Measurements from ENCODE around the gene XPA.
"Not testable (repeated sequence)": the region's sequence is repeated elsewhere in the genome, so short reads cannot be mapped to it uniquely, and the experiment has no call there.

The XPA gene

GRCh38 chr9:97706246-97706645 is 9.1 kb upstream of the XPA start:
- no peak for DNase-seq
- Mint-ChIP-seq H3K36me3 (ENCODE audit: low read depth) (no peaks in the 10 kb centered on the region), H3K27ac (no peak overlapping the region), H3K9me3 (no peaks in the 10 kb centered on the region), H3K27me3 (ENCODE audit: low read depth, poor library complexity) (peaks cover 33% of the 10 kb centered on the region), H3K4me1 (peaks cover 4% of the 10 kb centered on the region), H3K4me3 (no peak overlapping the region)
- no peak for TF ChIP-seq CTCF (IDR thresholded peaks at IDR 0.05)

- H3K36me3 Mint-ChIP-seq (ENCODE audit: low read depth) = no peaks in the 10 kb centered on the region
- H3K9me3 Mint-ChIP-seq = no peaks in the 10 kb centered on the region
- peaks cover 32% of the 10 kb centered on the region for H3K27me3 Mint-ChIP-seq (ENCODE audit: low read depth, poor library complexity)
- no peak overlapping the region for H3K4me3 Mint-ChIP-seq
- no peaks in the 10 kb centered on the region for H3K4me1 Mint-ChIP-seq
- no peak for TF ChIP-seq CTCF (IDR thresholded peaks at IDR 0.05)
- DNase-seq = no peak
- no peak overlapping the region for H3K27ac Mint-ChIP-seq
Measured at GRCh38 chr9:97705354-97705950, 8.3 kb upstream of the XPA start.

- Mint-ChIP-seq H3K9me3 (no peaks in the 10 kb centered on the region), H3K27ac (no peak overlapping the region), H3K27me3 (ENCODE audit: low read depth, poor library complexity) (peaks cover 35% of the 10 kb centered on the region), H3K36me3 (ENCODE audit: low read depth) (no peaks in the 10 kb centered on the region), H3K4me3 (no peak overlapping the region), H3K4me1 (no peaks in the 10 kb centered on the region)
- DNase-seq = no peak
- TF ChIP-seq CTCF (IDR thresholded peaks at IDR 0.05) = no peak
Measured at GRCh38 chr9:97704851-97705250, 7.7 kb upstream of the XPA start.

- no peaks in the 10 kb centered on the region for H3K9me3 Mint-ChIP-seq
- H3K27ac Mint-ChIP-seq = no peak overlapping the region
- no peak overlapping the region for H3K4me3 Mint-ChIP-seq
- no peaks in the 10 kb centered on the region for H3K4me1 Mint-ChIP-seq
- no peaks in the 10 kb centered on the region for H3K36me3 Mint-ChIP-seq (ENCODE audit: low read depth)
- no peak for DNase-seq
- peaks cover 41% of the 10 kb centered on the region for H3K27me3 Mint-ChIP-seq (ENCODE audit: low read depth, poor library complexity)
- TF ChIP-seq CTCF (IDR thresholded peaks at IDR 0.05) = no peak
Measured at GRCh38 chr9:97704345-97704677, 7.2 kb upstream of the XPA start.

GRCh38 chr9:97703437-97704344 is 6.6 kb upstream of the XPA start:
- TF ChIP-seq CTCF (IDR thresholded peaks at IDR 0.05) = no peak
- peaks cover 46% of the 10 kb centered on the region for H3K27me3 Mint-ChIP-seq (ENCODE audit: low read depth, poor library complexity)
- H3K9me3 Mint-ChIP-seq = no peaks in the 10 kb centered on the region
- H3K4me1 Mint-ChIP-seq = no peaks in the 10 kb centered on the region
- no peak overlapping the region for H3K4me3 Mint-ChIP-seq
- DNase-seq = no peak
- H3K27ac Mint-ChIP-seq = no peak overlapping the region
- H3K36me3 Mint-ChIP-seq (ENCODE audit: low read depth) = no peaks in the 10 kb centered on the region

GRCh38 chr9:97699824-97700223 is 2.7 kb upstream of the XPA start:
- Mint-ChIP-seq H3K27me3 (ENCODE audit: low read depth, poor library complexity) (peaks cover 37% of the 10 kb centered on the region), H3K4me1 (peaks cover 24% of the 10 kb centered on the region)
- H3K9me3 Mint-ChIP-seq; H3K36me3 Mint-ChIP-seq (ENCODE audit: low read depth); DNase-seq; H3K27ac Mint-ChIP-seq; H3K4me3 Mint-ChIP-seq: not testable (repeated sequence)

DNA sequence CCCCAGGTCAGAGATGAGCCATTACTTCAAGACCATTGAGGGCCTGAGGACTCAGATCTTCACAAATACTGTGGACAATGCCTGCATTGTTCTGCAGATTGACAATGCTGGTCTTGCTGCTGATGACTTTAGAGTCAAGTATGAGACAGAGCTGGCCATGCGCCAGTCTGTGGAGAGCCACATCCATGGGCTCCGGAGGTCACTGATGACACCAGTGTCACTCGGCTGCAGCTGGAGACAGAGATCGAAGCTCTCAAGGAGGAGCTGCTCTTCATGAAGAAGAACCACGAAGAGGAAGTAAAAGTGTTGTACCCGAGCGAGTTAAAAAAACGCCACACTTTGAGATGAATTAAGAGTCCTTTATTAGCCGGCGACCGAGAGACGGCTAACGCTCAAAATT is 2.1 kb upstream of the XPA start:
- H3K36me3 Mint-ChIP-seq (ENCODE audit: low read depth); H3K27ac Mint-ChIP-seq: not testable (repeated sequence)

More for the DNA sequence above, 2.1 kb upstream of the XPA start:
- H3K9me3 Mint-ChIP-seq, H3K4me3 Mint-ChIP-seq, DNase-seq: not testable (repeated sequence)
- Mint-ChIP-seq H3K27me3 (ENCODE audit: low read depth, poor library complexity) (peaks cover 37% of the 10 kb centered on the region), H3K4me1 (peaks cover 29% of the 10 kb centered on the region)
